Left ventricle myocardium inferior (tissue), 1 donor: ENCODE measurements around the gene G3BP2. TPM values are rescaled to one million over a fixed set of nuclear protein-coding genes. Genes with fewer than 3 reads are reported as not detected.
A peak's percentile ranks its signal among the peaks of the same experiment; 100 is the strongest.

Experiments used
- DNase-seq: peaks from one replicate; pipeline ENCODE4 v3.0.0-alpha.2; 2020
- H3K27ac ChIP-seq: fragments of 200-600 bp; replicated peaks from 2 replicates; pipeline ENCODE4 v1.8.0; 2021
- H3K27me3 ChIP-seq: fragments of 200-600 bp; 2 replicates; pipeline ENCODE4 v1.8.0; 2021; ENCODE audit warnings: low read depth
- H3K36me3 ChIP-seq: fragments of 200-600 bp; 2 replicates; pipeline ENCODE4 v1.8.0; 2021
- H3K4me1 ChIP-seq: fragments of 200-600 bp; 2 replicates; pipeline ENCODE4 v1.8.0; 2021
- H3K4me3 ChIP-seq: fragments of 200-600 bp; 2 replicates; pipeline ENCODE4 v1.8.0; 2021; ENCODE audit warnings: mild to moderate bottlenecking, moderate library complexity
- H3K9me3 ChIP-seq: fragments of 200-600 bp; replicated peaks from 2 replicates; pipeline ENCODE4 v1.8.0; 2021
- CTCF ChIP-seq: fragments of 200-600 bp; IDR thresholded peaks from 2 replicates; pipeline ENCODE4 v1.8.0; 2021; ENCODE audit warnings: antibody characterized with exemption, mild to moderate bottlenecking, borderline replicate concordance
- intact Hi-C: fragments of 100-400 bp; cut with micrococcal nuclease; formaldehyde crosslinking; loops from one replicate; pipeline ENCODE4 v1.11.0; 2022
- total RNA-seq: library from RNA; stranded (reverse); fragmentation: NEBNext Ultra II Directional; extraction: Animal tissue kit (Norgen Biotek cat#: 25700); gene quantifications from one replicate; pipeline ENCODE4 v1.2.1, GENCODE V29; 2021
- donor health status: DM: no; HTN: yes; CAD: no; lungs with severe emphysema.

Gene G3BP2
- total RNA-seq, 1 donor from 2014 or later = 71.2 TPM

GRCh38 chr4:75637827-75638226, 35.4 kb downstream of the G3BP2 start:
- no peaks in the 10 kb centered on the region for H3K9me3 ChIP-seq
- H3K36me3 ChIP-seq = no peaks in the 10 kb centered on the region
- no peaks in the 10 kb centered on the region for H3K27me3 ChIP-seq
- no peak overlapping the region for H3K27ac ChIP-seq
- DNase-seq = no peak
- intact Hi-C loops = no loop called here
- TF ChIP-seq CTCF = no peak
- no peak overlapping the region for H3K4me3 ChIP-seq
- no peaks in the 10 kb centered on the region for H3K4me1 ChIP-seq

- DNase-seq = no peak
- H3K9me3 ChIP-seq = no peaks in the 10 kb centered on the region
- intact Hi-C loops = no loop called here
- H3K4me1 ChIP-seq = no peaks in the 10 kb centered on the region
- TF ChIP-seq CTCF = no peak
- no peak overlapping the region for H3K4me3 ChIP-seq
- no peak overlapping the region for H3K27ac ChIP-seq
- no peaks in the 10 kb centered on the region for H3K36me3 ChIP-seq
- H3K27me3 ChIP-seq = no peaks in the 10 kb centered on the region
Observed at GRCh38 chr4:75637176-75637575, 36.0 kb downstream of the G3BP2 start.

GRCh38 chr4:75634951-75635350, 38.3 kb downstream of the G3BP2 start:
- peaks cover 10% of the 10 kb centered on the region for H3K4me1 ChIP-seq
- no peaks in the 10 kb centered on the region for H3K27me3 ChIP-seq
- no peak for DNase-seq
- no peaks in the 10 kb centered on the region for H3K36me3 ChIP-seq
- H3K4me3 ChIP-seq = no peak overlapping the region
- H3K27ac ChIP-seq = no peak overlapping the region
- no peak for TF ChIP-seq CTCF
- intact Hi-C loops = no loop called here
- H3K9me3 ChIP-seq = no peaks in the 10 kb centered on the region

- no peak overlapping the region for H3K4me3 ChIP-seq
- H3K4me1 ChIP-seq = peaks cover 12% of the 10 kb centered on the region
- H3K27me3 ChIP-seq = no peaks in the 10 kb centered on the region
- intact Hi-C loops = no loop called here
- no peaks in the 10 kb centered on the region for H3K36me3 ChIP-seq
- no peaks in the 10 kb centered on the region for H3K9me3 ChIP-seq
- DNase-seq = no peak
- H3K27ac ChIP-seq = no peak overlapping the region
- no peak for TF ChIP-seq CTCF
Observed at GRCh38 chr4:75634281-75634680, 38.9 kb downstream of the G3BP2 start.

- intact Hi-C loops = no loop called here
- H3K27me3 ChIP-seq = no peaks in the 10 kb centered on the region
- no peak overlapping the region for H3K4me3 ChIP-seq
- peaks cover 12% of the 10 kb centered on the region for H3K4me1 ChIP-seq
- TF ChIP-seq CTCF = no peak
- H3K27ac ChIP-seq = no peak overlapping the region
- DNase-seq = no peak
- H3K9me3 ChIP-seq = no peaks in the 10 kb centered on the region
- H3K36me3 ChIP-seq = no peaks in the 10 kb centered on the region
Observed at GRCh38 chr4:75633846-75634245, 39.4 kb downstream of the G3BP2 start.

GRCh38 chr4:75630937-75631329, 42.3 kb downstream of the G3BP2 start:
- Histone ChIP-seq H3K27ac (no peak overlapping the region), H3K4me3 (peak overlapping the region; percentile 70), H3K4me1 (peaks cover 12% of the 10 kb centered on the region), H3K36me3 (no peaks in the 10 kb centered on the region), H3K27me3 (no peaks in the 10 kb centered on the region), H3K9me3 (no peaks in the 10 kb centered on the region)
- no peak for DNase-seq
- TF ChIP-seq CTCF = no peak
- intact Hi-C loops = no loop called here
